H9 (cell line): ENCODE measurements around the gene HAGH. TPM values are rescaled to one million over a fixed set of nuclear protein-coding genes. Genes with fewer than 3 reads are reported as not detected.

Source experiments
- DNase-seq: peaks from one replicate; pipeline ENCODE4 v3.0.0-alpha.2; 2017
- H2AFZ ChIP-seq: one replicate; pipeline ENCODE4 v1.6.1; 2013; ENCODE audit warnings: mild to moderate bottlenecking, low read length, control low read depth, moderate library complexity
- H2AK5ac ChIP-seq: 2 replicates; pipeline ENCODE4 v1.6.1; 2013; ENCODE audit warnings: low read length, control low read depth, mixed read lengths; ENCODE audit not compliant: insufficient read length
- H2BK120ac ChIP-seq: one replicate; pipeline ENCODE4 v1.6.1; 2013; ENCODE audit warnings: low read depth, mild to moderate bottlenecking, low read length, control low read depth, inconsistent platforms; ENCODE audit not compliant: poor library complexity, severe bottlenecking
- H2BK12ac ChIP-seq: 2 replicates; pipeline ENCODE4 v1.6.1; 2013; ENCODE audit warnings: low read length, control low read depth, mixed read lengths, low read depth; ENCODE audit not compliant: insufficient read length
- H2BK15ac ChIP-seq: 2 replicates; pipeline ENCODE4 v1.6.1; 2013; ENCODE audit warnings: low read depth, low read length, control low read depth
- H2BK20ac ChIP-seq: one replicate; pipeline ENCODE4 v1.6.1; 2013; ENCODE audit warnings: low read depth, mild to moderate bottlenecking, low read length, control low read depth, inconsistent platforms; ENCODE audit not compliant: poor library complexity, severe bottlenecking
- H2BK5ac ChIP-seq: 2 replicates; pipeline ENCODE4 v1.6.1; 2013; ENCODE audit warnings: low read length, control low read depth, mixed read lengths; ENCODE audit not compliant: insufficient read length
- H3K14ac ChIP-seq: 2 replicates; pipeline ENCODE4 v1.6.1; 2013; ENCODE audit warnings: low read length, control low read depth; ENCODE audit not compliant: insufficient read depth
- H3K18ac ChIP-seq: 2 replicates; pipeline ENCODE4 v1.6.1; 2013; ENCODE audit warnings: low read depth, mild to moderate bottlenecking, mixed read lengths, low read length, control low read depth; ENCODE audit not compliant: insufficient read length
- H3K23ac ChIP-seq: 2 replicates; pipeline ENCODE4 v1.6.1; 2013; ENCODE audit warnings: low read length, control low read depth, mixed read lengths, low read depth; ENCODE audit not compliant: insufficient read length
- H3K23me2 ChIP-seq: 2 replicates; pipeline ENCODE4 v1.6.1; 2013; ENCODE audit warnings: low read depth, mild to moderate bottlenecking, mixed read lengths, low read length, control low read depth; ENCODE audit not compliant: insufficient read length, poor library complexity, severe bottlenecking
- H3K27ac ChIP-seq: 2 replicates; pipeline ENCODE4 v1.5.1; 2013; ENCODE audit warnings: low read length, control low read depth, mixed read lengths, low read depth; ENCODE audit not compliant: insufficient read length
- H3K27me3 ChIP-seq: 2 replicates; pipeline ENCODE4 v1.6.1; 2013; ENCODE audit warnings: low read length, control low read depth, inconsistent platforms; ENCODE audit not compliant: insufficient read depth
- H3K4ac ChIP-seq: 2 replicates; pipeline ENCODE4 v1.6.1; 2013; ENCODE audit warnings: low read depth, mild to moderate bottlenecking, control low read depth, inconsistent platforms, low read length, moderate library complexity
- H3K4me1 ChIP-seq: 2 replicates; pipeline ENCODE4 v1.6.1; 2013; ENCODE audit warnings: low read length, control low read depth, inconsistent platforms; ENCODE audit not compliant: insufficient read depth
- H3K4me2 ChIP-seq: 2 replicates; pipeline ENCODE4 v1.6.1; 2013; ENCODE audit warnings: low read length, control low read depth, mixed read lengths; ENCODE audit not compliant: insufficient read length, insufficient read depth
- H3K56ac ChIP-seq: 2 replicates; pipeline ENCODE4 v1.6.1; 2013; ENCODE audit warnings: low read depth, mild to moderate bottlenecking, mixed read lengths, low read length, control low read depth; ENCODE audit not compliant: insufficient read length
- H3K79me1 ChIP-seq: 2 replicates; pipeline ENCODE4 v1.6.1; 2013; ENCODE audit warnings: low read depth, mild to moderate bottlenecking, moderate library complexity, low read length, control low read depth, inconsistent platforms; ENCODE audit not compliant: insufficient read depth, poor library complexity, severe bottlenecking
- H3K79me2 ChIP-seq: 2 replicates; pipeline ENCODE4 v1.6.1; 2013; ENCODE audit warnings: low read length, control low read depth, inconsistent platforms; ENCODE audit not compliant: insufficient read depth
- H3K9ac ChIP-seq: 2 replicates; pipeline ENCODE4 v1.6.1; 2013; ENCODE audit warnings: low read length, control low read depth, mixed read lengths; ENCODE audit not compliant: insufficient read length; ENCODE audit errors: extremely low read depth
- H3K9me3 ChIP-seq: one replicate; pipeline ENCODE4 v1.6.1; 2013; ENCODE audit warnings: low read depth, low read length, inconsistent platforms; ENCODE audit not compliant: control insufficient read depth
- H3T11ph ChIP-seq: one replicate; pipeline ENCODE4 v1.6.1; 2013; ENCODE audit warnings: mild to moderate bottlenecking, low read length, control low read depth, inconsistent platforms
- H4K20me1 ChIP-seq: one replicate; pipeline ENCODE4 v1.6.1; 2013; ENCODE audit not compliant: control insufficient read depth, insufficient read length, insufficient read depth
- H4K5ac ChIP-seq: 2 replicates; pipeline ENCODE4 v1.6.1; 2013; ENCODE audit warnings: low read depth, mild to moderate bottlenecking, mixed read lengths, low read length, control low read depth; ENCODE audit not compliant: insufficient read length
- H4K8ac ChIP-seq: replicated peaks from 2 replicates; pipeline ENCODE4 v1.6.1; 2013; ENCODE audit warnings: low read length, control low read depth, mixed read lengths, low read depth; ENCODE audit not compliant: insufficient read length
- H4K91ac ChIP-seq: 2 replicates; pipeline ENCODE4 v1.6.1; 2013; ENCODE audit warnings: low read depth, mild to moderate bottlenecking, moderate library complexity, mixed read lengths, low read length, control low read depth; ENCODE audit not compliant: insufficient read length
- H3K27ac Mint-ChIP-seq, 3 experiments: 2 replicates in 2 of 3; 3 replicates in 1 of 3; pipeline ENCODE4 v1.8.0; 2020 to 2021; ENCODE audit warnings: mixed read lengths in 3 of 3, mild to moderate bottlenecking in 1 of 3, moderate library complexity in 1 of 3
- H3K27me3 Mint-ChIP-seq: 2 replicates; pipeline ENCODE4 v1.8.0; 2021; ENCODE audit warnings: low read depth, mild to moderate bottlenecking, moderate library complexity, mixed read lengths
- H3K36me3 Mint-ChIP-seq, 3 experiments: 2 replicates in 2 of 3; 3 replicates in 1 of 3; pipeline ENCODE4 v1.8.0; 2020 to 2021; ENCODE audit warnings: low read depth in 3 of 3, mixed read lengths in 3 of 3; ENCODE audit not compliant: insufficient read depth in 1 of 3
- H3K4me1 Mint-ChIP-seq, 2 experiments: 2 replicates each; pipeline ENCODE4 v1.8.0; 2020; ENCODE audit warnings: mixed read lengths in 2 of 2
- H3K4me3 Mint-ChIP-seq, 2 experiments: 2 replicates in 1 of 2; 3 replicates in 1 of 2; pipeline ENCODE4 v1.8.0; 2020 to 2021; ENCODE audit warnings: mild to moderate bottlenecking in 2 of 2, mixed read lengths in 2 of 2, moderate library complexity in 1 of 2
- H3K9me3 Mint-ChIP-seq, 2 experiments: 2 replicates in 1 of 2; 3 replicates in 1 of 2; pipeline ENCODE4 v1.8.0; 2020; ENCODE audit warnings: mild to moderate bottlenecking in 2 of 2, mixed read lengths in 2 of 2, moderate library complexity in 1 of 2
- WGBS: extraction: QIAGEN DNeasy Blood & Tissue Kit; methylation state at CpG from one replicate; pipeline ENCODE4 v1.1.7; 2013; ENCODE audit warnings: missing lambda C conversion rate, low lambda C conversion rate, mixed read lengths; ENCODE audit not compliant: insufficient read length; ENCODE audit errors: extremely low coverage; 5-methylcytosine and 5-hydroxymethylcytosine counted together
- total RNA-seq: library from RNA; stranded (reverse); gene quantifications from 2 replicates; pipeline ENCODE4 v1.2.1, GENCODE V29; 2021
- TF ChIP-seq, protein P1 (sequence below): fragments of 200-600 bp; sonication (generic); conservative IDR thresholded peaks from 3 replicates; pipeline ENCODE4 v1.8.0; 2021; ENCODE audit warnings: antibody characterized with exemption, mild to moderate bottlenecking

Gene HAGH
- total RNA-seq, 1 experiment from 2014 or later, result 30.0 TPM

- no peaks in the 10 kb centered on the region for H3K79me2 ChIP-seq
- no peak overlapping the region for H3K27ac ChIP-seq
- no peak overlapping the region for H2AFZ ChIP-seq
- no peak overlapping the region for H3K4ac ChIP-seq
- no peak overlapping the region for H3K4me3 Mint-ChIP-seq
- TF ChIP-seq, protein P1, sequence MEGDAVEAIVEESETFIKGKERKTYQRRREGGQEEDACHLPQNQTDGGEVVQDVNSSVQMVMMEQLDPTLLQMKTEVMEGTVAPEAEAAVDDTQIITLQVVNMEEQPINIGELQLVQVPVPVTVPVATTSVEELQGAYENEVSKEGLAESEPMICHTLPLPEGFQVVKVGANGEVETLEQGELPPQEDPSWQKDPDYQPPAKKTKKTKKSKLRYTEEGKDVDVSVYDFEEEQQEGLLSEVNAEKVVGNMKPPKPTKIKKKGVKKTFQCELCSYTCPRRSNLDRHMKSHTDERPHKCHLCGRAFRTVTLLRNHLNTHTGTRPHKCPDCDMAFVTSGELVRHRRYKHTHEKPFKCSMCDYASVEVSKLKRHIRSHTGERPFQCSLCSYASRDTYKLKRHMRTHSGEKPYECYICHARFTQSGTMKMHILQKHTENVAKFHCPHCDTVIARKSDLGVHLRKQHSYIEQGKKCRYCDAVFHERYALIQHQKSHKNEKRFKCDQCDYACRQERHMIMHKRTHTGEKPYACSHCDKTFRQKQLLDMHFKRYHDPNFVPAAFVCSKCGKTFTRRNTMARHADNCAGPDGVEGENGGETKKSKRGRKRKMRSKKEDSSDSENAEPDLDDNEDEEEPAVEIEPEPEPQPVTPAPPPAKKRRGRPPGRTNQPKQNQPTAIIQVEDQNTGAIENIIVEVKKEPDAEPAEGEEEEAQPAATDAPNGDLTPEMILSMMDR, result no peak
- no peak overlapping the region for H2BK5ac ChIP-seq
- no peak overlapping the region for H2BK20ac ChIP-seq
- peaks cover 0 to 2% (median 0%) of the 10 kb centered on the region in 3 experiments; a peak in 1 of 7 replicates for H3K36me3 Mint-ChIP-seq
- no CpG with 5 or more reads among the region's 8 CpGs for WGBS
- no peaks in the 10 kb centered on the region for H3K23me2 ChIP-seq
- H2BK120ac ChIP-seq, result no peak overlapping the region
- H4K8ac ChIP-seq, result no peak overlapping the region
- no peaks in the 10 kb centered on the region for H3K4me1 Mint-ChIP-seq
- H3K9ac ChIP-seq, result no peak overlapping the region
- H3K9me3 Mint-ChIP-seq, result no peaks in the 10 kb centered on the region
- H3K9me3 ChIP-seq, result no peaks in the 10 kb centered on the region
- DNase-seq, result peak; percentile 48
- H3K27me3 ChIP-seq, result no peaks in the 10 kb centered on the region
- no peak overlapping the region for H3K27ac Mint-ChIP-seq
- no peak overlapping the region for H3K18ac ChIP-seq
- no peaks in the 10 kb centered on the region for H4K20me1 ChIP-seq
- H3K79me1 ChIP-seq, result no peaks in the 10 kb centered on the region
- H2BK15ac ChIP-seq, result no peak overlapping the region
- no peak overlapping the region for H2AK5ac ChIP-seq
- H3K14ac ChIP-seq, result no peak overlapping the region; the same call in 1 of the 2 replicates
- no peaks in the 10 kb centered on the region for H3K4me1 ChIP-seq
- no peak overlapping the region for H4K5ac ChIP-seq
- H3K4me2 ChIP-seq, result no peak overlapping the region
- no peak overlapping the region for H3T11ph ChIP-seq
- no peak overlapping the region for H2BK12ac ChIP-seq
- peaks cover 74% of the 10 kb centered on the region for H3K27me3 Mint-ChIP-seq
- H3K56ac ChIP-seq, result no peak overlapping the region
- no peak overlapping the region for H4K91ac ChIP-seq
- no peak overlapping the region for H3K23ac ChIP-seq
Measured at GRCh38 chr16:1859650-1860049, 33.0 kb upstream of the HAGH start.
